Hepatocyte (in vitro differentiated cells): ENCODE data around the gene LASP1.

ENCODE experiments used
- EZH2 ChIP-seq: fragments of 200-600 bp; sonication (generic); IDR thresholded peaks from 2 replicates; pipeline ENCODE4 v1.6.1; 2016; ENCODE audit warnings: antibody characterized with exemption, mild to moderate bottlenecking, borderline replicate concordance
- TF ChIP-seq, protein P1 (sequence below): fragments of 200-600 bp; sonication (generic); IDR thresholded peaks from 2 replicates; pipeline ENCODE4 v1.5.1; 2016; ENCODE audit warnings: antibody characterized with exemption, mild to moderate bottlenecking; ENCODE audit not compliant: poor library complexity

GRCh38 chr17:38961413-38961812 is 91.6 kb downstream of the LASP1 start:
- TF ChIP-seq, protein P1, sequence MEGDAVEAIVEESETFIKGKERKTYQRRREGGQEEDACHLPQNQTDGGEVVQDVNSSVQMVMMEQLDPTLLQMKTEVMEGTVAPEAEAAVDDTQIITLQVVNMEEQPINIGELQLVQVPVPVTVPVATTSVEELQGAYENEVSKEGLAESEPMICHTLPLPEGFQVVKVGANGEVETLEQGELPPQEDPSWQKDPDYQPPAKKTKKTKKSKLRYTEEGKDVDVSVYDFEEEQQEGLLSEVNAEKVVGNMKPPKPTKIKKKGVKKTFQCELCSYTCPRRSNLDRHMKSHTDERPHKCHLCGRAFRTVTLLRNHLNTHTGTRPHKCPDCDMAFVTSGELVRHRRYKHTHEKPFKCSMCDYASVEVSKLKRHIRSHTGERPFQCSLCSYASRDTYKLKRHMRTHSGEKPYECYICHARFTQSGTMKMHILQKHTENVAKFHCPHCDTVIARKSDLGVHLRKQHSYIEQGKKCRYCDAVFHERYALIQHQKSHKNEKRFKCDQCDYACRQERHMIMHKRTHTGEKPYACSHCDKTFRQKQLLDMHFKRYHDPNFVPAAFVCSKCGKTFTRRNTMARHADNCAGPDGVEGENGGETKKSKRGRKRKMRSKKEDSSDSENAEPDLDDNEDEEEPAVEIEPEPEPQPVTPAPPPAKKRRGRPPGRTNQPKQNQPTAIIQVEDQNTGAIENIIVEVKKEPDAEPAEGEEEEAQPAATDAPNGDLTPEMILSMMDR, result no peak
- TF ChIP-seq EZH2, result no peak
